Stimulated activated naive CD4-positive, alpha-beta T cell (primary cell): ENCODE data around the gene PTPRN2.
"Not testable (repeated sequence)": the region's sequence is repeated elsewhere in the genome, so short reads cannot be mapped to it uniquely, and the experiment has no call there.

ENCODE experiments used
- DNase-seq, 6 experiments: peaks; one replicate each; lab custom pipeline; 2025; lab: John Stamatoyannopoulos, UW

Gene PTPRN2

DNA sequence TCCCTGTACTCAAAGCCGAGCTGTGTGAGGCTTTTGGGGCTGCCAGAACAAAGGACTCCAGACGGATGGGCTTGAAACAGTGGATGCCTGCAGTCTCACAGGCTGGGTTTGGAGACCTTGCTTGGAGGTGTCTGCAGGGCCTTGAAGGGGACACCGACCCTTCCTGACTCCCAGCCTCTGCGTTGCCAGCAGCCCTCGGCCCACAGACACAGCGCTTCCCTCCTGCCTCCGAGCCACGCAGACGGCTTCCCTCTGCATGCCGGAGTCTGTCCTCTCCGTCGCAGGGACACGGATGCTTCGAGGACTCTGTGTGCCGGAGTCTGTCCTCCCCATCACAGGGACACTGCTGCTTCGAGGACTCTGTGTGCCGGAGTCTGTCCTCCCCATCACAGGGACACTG is 726.1 kb downstream of the PTPRN2 start:
- DNase-seq: no peak

DNA sequence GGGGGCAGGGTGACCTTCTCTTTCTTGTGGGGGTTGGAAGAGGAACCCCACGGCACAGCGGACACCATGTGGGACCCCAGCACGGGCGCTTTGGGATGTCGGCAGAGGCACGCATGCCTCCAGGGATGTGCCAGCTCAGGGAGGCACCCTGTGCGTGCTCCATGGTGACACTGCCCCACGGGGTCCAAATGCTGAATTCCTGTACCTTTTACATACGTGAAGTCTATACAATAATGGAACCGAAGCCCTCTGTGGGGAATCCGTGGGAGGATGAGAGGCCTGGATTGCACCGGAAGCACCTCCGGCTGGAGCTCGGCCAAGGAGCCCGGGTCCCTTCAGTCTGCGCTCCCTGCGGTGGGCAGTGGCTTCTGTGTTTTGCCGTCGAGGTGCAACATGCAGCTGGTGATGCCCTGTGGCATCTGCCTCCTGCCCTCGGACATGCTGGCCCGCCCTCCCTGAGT is 726.6 kb downstream of the PTPRN2 start:
- no peak for DNase-seq

DNA sequence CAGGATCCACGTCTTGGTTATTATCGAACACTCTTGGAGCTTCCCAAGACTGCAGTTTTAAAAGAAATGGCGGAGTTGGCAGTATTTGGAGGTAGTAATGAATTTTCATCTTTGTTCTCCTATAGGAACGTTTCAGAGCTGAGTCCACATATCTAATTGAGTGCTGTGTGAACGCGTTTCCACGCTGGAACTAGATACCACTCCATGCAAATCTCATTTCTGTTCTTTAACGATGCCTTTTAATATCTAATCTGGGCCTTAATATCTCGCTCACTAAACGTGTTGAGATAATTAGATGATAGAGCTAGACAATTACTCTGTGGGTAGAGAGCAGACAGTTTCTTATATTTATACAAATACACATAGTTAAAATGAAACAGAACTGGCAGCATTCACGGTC is 727.2 kb downstream of the PTPRN2 start:
- DNase-seq: no peak

DNA sequence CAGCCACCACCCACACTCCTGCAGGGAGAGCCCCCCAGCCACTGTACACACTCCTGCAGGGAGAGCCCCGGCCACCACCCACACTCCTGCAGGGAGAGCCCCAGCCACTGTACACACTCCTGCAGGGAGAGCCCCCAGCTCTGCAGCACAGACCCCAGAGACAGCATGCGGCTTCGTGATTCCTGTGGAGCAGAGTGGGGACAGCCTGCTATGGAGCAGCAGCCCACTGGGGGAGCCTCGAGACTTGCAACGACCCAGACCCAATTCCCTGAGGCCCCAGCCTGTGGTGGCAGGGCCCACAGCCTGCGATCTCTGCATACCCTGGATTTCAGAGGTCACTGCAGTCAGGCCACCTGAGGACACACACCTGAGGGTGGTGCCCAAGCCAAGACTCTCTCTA is 727.7 kb downstream of the PTPRN2 start:
- no peak for DNase-seq

DNA sequence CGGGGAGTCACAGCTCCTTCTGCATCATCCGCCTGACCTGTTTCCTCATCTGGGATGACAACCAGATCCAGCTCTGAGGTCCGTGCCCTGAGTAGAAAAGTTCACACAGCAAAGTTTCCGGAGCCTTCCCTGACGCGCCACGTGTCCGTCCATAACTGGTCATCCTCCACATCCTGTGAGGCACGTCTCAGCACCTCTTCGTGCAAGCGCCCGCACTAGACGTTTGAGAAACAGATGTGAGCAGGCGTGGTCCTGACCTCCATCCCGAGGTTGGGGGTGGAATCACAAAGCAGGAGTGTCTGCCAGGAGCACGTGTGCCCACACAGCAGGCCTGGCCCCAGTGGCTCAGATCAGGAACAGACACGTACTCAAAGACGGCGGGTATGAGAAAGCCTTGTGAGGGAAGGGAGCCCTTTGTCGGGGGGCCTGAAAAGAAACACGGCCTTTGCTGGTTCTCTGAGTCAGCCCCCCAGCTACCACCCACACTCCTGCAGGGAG is 730.0 kb downstream of the PTPRN2 start:
- no peak for DNase-seq

DNA sequence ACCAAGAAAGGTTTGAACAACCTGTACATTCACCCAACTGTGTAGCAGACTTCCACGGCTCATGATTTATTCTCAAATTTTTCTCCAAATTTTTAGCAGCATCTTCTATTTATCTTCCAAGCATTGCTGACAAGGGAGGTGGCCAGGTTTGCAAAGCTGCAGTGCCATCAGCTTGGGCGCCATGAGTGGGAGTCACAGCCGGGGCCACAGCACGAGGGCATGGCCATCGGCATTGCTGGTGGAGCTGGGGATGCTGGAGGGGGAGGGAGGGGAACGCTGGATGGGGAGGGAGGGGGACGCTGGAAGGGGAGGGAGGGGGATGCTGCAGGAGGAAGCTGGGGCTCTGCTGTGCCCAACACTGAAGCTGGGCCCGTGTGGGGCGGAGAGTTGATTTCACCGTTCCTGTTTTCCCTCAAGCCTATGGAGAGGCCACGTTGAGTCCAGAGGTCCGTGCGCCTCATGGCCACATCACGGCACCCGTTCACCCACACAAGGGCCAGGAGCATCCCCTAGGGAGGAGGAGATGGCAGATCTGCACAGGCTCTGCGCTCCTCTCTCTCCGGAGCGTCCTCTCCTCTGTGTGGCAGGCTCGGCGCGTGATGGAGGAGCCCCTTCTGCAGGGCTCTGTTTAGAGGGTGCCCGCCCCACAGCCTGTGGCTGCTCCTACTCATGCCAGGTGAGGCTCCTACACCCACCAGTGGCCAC is 730.6 kb downstream of the PTPRN2 start:
- no peak for DNase-seq

DNA sequence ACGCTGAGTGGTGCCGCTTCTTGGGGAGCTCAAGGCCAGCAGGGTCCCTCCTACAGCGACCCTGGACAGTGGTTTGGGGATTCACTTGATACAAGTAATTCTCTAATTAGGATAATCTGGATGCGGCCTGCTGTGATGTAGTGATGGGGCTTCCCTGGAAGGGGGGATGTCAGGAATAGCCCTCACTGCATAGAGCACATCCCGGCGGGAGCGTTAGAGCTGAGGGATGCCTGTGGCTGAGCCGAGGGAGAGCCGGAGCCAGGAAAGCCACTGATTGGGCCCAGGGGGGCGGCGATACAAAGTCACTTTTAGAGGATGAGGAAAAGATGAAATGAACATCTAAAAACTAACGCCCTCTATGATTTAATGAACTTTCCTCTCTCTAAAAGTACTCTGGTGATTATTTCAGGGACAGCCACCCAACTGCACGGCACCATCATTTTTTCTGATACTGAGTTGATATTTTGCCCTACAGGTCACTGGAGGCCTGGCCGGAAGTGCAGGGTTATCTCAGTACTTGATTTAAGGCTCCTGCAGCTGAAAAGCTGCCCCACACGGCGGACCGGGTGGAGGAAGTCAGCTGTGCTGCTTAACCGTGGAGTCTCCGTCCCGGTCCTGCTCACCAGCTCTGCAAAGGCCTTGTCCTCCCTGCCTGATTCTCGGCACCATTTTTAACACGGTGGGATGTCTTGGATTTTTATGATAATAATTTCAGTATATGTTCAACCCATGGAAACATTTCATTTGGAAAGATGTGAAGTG is 732.0 kb downstream of the PTPRN2 start:
- no peak for DNase-seq

DNA sequence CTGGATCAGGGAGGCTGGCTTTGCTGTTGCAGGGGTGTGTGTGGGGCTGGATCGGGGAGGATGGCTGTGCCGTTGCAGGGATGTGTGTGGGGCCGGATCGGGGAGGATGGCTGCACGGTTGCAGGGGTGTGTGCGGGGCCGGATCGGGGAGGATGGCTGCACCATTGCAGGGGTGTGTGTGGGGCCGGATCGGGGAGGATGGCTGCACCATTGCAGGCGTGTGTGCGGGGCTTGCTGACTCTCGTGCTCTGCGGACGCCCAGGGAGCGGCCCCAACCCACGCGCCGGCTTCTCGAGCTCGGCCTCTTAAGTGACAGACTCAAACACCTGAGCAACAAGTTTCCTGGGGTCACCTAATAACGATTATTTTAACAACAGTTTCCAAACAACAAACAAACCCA is 732.6 kb downstream of the PTPRN2 start:
- no peak for DNase-seq

DNA sequence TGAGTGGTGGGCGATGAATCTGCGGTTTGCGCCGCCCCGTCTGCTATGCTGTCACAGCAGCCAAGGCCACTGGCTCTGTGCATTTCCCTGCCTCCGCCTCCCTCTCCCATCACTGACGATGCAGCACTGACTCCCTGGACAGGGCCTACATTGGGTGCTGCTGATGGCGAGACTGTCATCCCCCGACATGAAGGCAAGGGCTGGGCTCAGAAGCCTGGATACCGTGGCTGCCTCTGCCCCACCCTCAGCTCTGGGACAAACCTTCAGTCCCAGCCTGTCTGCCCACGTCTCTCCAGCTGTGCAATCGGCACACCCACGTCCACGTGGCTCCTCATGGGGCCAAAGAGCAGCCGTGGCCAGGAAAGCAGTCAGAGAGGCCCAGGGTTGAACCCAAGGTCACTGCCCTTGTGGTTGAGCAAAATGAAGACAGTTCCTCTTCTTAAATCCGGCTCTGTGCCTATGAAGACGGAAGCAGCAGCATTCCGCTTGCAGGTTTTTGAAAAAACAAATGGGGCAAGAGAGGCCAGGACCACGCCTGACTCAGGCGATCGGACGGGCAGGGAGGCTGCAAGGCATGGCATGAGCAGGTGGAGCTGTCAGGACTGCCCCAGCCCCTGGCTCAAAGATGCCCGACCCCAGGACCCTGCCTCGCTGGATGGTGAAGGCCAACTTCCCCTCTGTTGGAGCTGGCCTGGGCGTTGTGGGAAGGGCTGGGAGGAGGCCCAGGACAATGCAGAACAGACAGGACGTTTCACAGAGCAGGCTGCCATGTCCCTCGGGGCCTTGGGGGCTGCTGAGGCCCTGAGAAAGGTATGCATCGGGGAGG is 733.3 kb downstream of the PTPRN2 start:
- no peak for DNase-seq

DNA sequence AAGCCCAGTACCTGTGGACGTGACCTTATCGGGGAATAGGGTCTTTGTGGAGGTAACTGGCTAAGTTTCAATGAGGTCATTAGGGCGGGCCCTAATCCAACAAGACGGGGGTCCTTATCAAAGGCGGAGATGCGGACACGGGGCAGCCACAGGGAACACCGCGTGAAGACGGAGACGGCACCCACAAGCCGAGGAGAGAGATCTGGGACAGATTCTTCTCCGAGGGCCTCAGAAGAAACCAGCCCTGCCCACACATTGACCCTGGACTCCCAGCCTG is 733.9 kb downstream of the PTPRN2 start:
- DNase-seq: no peak

DNA sequence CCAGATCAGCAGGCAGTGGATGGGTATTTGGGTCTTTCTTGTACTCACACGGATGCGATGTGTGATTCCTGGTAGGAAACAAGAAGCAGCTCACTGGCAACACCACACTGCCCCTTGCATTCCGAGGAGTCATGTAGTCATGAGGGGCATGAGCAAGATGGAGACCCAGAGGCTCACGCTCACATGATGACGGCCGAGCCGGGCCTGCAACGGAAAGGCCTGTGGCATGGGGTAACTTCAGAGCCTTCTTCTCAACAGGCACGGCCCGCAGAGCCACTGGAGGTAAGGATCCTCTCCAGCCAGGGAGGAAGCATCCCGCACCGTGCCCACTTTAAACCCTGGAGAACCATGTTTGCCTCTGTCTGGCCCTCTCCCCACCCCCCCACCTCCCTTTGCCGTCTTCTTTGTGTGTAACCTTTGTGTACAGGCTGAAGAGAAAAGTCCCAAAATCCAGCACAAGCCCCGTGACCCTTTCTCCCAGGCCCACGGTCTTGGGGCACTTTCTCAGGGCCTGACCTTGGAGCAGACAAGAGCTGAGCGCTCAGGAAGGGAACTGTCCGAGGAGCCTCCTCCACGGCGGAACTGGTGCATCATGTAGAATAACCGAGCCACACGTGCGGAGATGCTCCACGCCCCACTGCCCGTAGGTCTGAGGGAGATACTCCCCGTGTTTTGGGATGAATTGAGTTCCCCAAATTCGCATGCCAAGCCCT is 734.4 kb downstream of the PTPRN2 start:
- no peak for DNase-seq

DNA sequence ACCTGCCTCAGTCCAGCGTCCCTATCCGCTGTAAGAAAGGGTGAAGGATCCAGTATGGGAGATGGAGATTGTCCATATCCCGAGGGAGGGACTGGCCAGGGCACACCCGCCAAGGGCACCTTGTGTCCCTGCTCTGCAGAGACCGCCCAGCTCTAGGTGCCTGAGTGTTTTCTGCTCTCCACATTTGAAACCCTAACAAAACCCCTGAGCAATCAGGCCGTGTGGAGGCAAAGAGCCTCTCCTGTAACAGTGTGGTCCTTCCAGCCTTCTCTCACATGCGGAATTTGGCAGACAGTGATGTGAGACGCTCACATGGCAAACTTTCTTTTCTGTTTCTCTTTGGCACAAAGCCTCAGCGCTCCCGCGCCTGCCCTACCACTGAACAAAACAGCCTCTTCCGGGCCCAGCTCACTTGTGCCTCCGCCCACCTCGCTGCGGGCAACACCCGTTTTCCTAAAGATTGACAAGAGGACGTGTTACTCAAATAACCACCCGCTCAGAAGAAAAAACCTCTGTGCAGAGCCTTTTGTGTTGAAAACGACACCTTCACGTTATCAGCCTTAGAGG is 736.0 kb downstream of the PTPRN2 start:
- DNase-seq: peak; percentile 55 to 88 (median 74)

DNA sequence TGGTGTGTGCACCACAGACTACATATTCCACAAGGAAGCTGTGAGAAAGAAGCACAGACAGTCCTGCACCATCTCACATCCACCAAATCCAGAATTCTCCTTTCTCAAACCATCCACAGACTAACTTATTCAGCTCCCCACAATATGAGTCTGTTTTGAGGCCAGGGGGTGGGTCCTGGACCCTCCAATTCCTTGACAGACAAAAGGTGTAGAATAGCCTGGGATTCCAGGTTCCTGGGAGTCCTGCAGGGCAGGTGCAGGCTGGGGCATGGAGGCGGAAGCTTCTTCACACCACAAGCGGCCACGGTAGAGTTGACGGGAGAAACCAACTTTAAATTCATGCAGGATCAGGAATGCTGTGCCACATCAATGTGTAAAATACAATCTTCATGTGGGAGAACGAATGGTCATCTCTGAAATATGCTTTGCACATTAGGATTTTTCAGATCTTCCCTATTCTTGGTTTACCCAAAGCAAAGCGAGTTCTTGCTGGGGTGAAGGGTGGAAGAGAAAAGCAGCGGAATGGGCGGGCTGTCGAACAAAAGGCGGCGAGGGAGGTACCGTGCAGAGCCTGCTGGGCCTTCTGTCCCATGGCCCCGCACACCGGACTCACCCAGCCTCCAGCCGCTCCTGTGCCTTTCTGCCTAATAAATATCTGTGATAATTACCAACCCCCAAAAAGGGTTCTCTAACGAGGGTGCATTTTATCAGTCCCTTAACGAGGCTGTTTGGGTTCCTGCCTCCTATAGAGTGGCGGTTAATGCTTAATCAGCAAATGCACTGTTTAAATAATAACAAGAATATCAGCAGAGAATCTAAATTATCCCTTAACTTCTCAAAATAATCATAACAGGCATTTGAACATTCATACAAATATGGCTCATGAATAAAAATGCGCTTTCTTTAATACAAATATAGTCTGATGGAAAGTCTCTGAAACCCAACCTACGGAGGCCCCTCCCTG is 736.9 kb downstream of the PTPRN2 start:
- no peak for DNase-seq

DNA sequence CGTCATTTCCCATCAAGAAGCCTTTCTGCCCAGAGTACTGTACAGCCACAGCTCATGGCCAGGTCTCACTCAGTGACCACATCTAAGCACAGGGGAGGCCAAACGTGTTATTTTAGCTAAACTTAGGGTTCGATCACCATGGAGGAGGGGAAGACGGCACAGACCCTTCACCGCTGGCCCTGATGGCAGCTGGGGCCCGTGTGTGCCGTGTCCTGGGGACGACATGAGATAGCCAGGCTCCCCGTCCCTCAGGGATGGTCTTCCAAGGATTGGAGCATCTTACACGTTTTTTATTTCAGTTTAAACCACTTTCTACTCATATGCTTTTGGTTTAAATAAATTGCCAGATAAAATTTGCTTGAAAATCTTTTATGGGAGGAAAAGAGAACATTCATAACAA is 737.9 kb downstream of the PTPRN2 start:
- DNase-seq: no peak

DNA sequence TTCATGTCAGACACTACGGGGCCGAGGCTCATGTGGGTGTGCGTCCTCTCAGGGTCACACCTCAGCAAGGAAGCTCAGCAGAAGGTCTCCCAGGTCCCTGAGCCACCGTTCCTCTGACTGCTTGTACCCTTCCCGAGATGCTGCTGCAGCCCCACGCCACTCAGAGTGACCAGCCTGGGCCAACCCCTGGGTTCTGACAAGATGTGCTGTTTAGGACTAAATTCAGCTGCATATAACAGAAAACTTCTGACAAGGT is 738.4 kb downstream of the PTPRN2 start:
- no peak for DNase-seq

DNA sequence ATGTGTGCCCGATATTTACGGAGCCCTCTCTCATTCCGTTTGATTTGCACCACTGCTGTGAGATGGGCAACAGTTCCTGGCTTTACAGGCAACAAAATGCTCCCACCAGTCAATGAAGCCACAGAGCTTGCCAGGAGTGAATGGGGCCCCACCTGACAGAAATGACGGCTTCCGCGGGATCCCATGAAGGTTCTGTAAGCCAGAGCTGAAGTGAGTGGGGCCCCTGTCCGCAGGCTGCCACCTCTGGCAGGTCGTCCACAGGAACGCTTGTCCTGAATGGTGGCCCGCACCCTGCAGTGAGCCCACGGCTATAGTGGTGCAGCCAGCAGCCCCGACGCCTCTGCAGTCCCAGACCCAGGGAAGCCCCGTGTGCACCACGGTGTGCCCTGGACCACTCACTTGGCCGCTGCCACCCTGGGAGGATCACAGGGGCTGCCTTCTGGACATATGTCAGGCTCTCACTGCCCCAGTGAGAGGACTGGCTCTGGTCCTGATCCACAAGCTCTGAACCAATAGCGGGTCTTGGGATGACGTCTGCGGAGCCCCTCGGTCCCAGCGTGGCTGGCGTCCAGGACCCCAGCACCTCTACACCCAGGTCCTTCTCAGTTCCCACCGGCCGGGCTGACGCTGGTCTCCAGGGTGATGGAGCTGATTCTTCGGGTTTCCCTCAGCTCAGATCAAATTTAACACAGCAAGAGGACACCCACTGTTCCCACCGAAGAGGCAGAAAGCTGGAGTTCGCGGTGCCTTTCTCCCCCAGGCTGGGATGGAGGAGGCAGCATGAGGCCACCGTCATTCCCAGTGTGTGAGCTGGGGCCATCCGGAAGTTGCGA is 738.9 kb downstream of the PTPRN2 start:
- no peak for DNase-seq

DNA sequence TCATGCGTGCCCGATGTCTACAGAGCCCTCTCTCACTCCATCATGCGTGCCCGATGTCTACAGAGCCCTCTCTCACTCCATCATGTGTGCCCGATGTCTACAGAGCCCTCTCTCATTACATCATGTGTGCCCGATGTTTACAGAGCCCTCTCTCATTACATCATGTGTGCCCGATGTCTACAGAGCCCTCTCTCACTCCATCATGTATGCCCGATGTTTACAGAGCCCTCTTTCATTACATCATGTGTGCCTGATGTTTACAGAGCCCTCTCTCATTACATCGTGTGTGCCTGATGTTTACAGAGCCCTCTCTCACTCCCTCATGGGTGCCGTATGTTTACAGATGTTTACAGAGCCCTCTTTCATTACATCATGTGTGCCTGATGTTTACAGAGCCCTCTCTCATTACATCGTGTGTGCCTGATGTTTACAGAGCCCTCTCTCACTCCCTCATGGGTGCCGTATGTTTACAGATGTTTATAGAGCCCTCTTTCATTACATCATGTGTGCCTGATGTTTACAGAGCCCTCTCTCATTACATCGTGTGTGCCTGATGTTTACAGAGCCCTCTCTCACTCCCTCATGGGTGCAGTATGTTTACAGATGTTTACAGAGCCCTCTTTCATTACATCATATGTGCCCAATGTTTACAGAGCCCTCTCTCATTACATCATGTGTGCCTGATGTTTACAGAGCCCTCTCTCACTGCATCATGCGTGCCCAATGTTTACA is 739.7 kb downstream of the PTPRN2 start:
- DNase-seq: not testable (repeated sequence)

DNA sequence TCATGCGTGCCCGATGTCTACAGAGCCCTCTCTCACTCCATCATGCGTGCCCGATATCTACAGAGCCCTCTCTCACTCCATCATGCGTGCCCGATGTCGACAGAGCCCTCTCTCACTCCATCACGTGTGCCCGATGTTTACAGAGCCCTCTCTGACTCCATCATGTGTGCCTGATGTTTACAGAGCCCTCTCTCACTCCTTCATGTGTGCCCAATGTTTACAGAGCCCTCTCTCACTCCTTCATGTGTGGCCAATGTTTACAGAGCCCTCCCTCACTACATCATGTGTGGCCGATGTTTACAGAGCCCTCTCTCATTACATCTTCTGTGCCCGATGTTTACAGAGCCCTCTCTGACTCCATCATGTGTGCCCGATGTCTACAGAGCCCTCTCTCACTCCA is 740.9 kb downstream of the PTPRN2 start:
- DNase-seq: not testable (repeated sequence)

DNA sequence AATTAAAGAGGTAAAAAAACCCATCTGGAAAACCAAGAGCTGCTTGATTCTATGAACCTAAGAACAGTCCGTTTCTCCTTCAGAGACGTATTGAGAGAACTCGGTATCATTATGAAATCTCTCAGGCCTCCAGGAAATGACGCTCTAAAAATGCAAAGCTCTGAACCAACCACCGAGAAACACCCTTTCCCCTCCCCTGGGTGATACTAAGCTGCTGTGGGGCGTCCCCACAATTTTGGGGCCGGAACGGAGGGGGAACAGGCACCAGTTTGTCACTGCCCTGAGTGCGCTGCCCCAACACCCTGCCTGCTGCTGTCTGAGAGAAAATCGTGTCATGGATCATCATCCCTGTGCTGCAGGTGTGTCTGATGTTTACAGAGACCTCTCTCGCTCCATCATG is 741.4 kb downstream of the PTPRN2 start:
- DNase-seq: no peak
